HG02623 (cell line): Measurements from ENCODE around the gene RBM19.

Source experiments
- ATAC-seq: cut with Tn5 transposase; IDR thresholded peaks from one replicate; pipeline ENCODE4 v1.9.1; 2021; ENCODE audit warnings: moderate library complexity; ENCODE audit not compliant: unreplicated experiment

Gene RBM19

DNA sequence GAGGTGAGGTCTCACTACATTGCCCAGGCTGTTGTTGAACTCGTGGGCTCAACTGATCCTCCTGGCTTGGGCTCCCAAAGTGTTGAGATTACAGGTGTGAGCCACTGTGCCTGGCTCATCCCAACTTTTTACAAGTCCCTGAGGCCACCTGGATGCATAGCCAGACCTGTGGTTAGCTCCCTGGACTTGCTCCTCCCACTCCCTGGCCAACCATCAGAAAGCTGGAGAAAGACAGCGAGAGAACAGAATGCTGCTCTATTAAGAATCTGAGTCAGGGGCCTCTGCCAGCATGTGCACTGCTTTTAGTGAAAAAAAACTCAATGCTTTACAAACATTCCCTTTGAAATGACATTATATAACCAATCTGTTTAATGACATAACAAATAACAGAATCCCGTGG lies 78.2 kb downstream of the RBM19 start:
- ATAC-seq = no peak

DNA sequence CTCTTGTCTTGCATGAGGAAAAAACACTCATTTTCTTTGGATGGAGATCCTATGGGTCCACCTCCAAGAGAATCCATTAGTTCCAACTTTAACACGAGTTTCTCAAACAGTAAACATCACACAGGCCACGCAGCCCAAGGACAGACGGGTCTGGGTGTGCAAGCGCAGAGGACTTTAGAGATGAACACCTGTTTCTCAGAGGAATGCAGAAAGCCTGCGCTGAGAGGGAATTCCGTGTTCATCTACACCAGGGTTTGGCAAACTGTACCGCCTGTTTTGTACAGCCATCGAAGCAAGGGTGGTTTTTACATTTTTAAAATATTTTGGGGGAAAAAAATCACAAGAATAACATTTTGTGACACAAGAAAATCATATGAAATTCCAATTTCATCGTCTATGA lies 79.4 kb downstream of the RBM19 start:
- ATAC-seq = no peak

DNA sequence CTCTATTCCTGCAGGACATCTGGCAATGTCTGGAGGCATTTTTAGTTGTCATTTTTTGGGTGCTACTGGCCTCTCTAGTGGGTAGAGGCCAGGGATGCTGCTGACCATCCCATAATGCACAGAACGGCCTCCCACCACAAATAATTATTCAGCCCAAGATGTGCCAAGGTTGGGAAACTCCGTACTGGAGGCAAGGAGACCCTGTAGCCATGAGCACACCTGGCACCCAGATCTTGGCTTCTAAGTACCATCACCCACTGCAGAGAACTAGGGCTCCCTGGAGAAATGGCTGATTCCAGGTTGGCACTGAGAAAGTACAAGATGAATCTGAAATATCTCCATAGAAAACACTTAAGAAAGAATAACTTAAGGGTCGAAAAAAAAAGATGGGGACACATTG lies 81.7 kb downstream of the RBM19 start:
- no peak for ATAC-seq

DNA sequence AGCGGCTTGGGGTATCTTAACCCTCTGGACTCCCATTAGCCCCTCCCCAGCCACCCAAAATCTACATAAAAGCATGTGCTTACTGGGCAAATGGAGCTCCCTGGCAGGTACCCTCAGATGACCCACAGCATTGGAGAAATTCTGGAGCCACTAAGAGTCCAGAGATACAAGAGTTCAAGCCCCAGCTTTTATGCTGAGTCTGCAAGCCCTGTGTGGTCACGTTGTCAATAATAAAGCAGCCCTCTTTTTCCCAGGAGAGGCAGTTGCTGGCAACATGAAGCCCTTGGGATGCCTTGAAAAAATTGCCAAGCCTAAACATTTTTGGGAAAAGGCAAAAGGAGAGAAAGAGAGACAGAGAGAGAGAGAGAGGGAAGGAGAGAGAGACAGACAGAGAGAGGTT lies 83.4 kb downstream of the RBM19 start:
- ATAC-seq = no peak

DNA sequence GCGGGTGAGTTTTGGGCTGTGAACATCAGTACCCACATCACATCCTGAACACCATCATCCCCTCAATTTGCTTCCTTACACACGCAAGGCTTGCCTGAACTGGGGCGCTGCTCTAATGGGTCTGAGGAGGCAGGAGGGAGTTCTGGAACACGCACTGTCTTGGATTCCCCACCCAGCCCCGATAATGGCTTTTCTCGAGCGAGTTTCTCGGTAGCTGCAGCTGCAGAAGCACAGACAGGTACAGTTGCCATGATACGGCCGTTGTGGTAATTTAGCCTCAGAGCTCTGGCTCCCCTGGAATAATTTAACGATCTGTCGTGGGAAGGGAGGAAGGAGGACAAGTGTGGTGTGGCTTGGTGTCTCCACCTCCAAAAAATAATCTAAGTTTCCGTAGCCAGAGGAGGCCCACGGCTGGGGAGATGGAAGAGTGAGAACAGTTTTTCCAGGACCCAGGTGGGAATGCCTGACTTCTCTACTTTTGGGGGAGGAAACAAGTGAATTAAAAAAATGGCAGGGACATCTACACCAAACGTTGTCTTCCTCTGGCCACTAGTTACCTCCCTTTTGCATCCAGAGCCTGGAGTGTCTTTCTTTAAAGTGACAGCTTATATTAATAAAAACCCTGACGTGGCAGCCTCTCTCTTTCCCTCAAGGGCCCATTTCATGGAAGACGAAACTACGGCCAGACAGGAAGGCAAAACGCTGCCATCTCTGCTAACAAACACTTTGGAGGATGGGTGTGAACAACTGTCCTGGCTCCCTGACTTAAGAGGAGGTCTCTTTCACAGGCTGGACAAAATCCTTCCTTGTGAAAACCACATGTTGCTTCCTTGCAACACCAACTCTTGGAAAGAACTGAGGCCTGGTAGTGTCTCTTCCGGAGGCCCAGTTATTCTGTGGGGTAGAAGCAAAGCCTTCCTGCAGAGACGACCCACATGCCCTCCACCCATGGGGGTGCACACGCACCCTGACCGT lies 84.8 kb downstream of the RBM19 start:
- ATAC-seq = no peak

DNA sequence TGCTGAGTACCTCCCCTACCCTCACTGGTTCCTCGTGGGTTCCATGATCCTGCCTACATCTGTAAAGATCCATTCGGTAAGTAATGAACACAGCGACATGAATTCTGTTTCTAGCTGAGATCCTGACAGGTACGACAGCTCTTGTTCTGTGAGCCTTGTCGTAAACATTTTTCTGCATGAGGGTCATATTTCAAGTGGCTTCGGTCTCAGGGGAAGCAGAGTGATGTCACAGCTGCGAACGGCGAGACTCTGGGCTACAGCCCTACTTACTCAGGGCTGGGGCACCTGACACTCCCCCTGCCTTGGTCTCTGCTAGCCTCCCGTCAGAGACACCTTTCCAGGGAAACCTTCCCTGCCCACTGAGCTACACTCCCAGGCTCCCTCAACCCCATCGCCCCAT lies 85.8 kb downstream of the RBM19 start:
- ATAC-seq = no peak

DNA sequence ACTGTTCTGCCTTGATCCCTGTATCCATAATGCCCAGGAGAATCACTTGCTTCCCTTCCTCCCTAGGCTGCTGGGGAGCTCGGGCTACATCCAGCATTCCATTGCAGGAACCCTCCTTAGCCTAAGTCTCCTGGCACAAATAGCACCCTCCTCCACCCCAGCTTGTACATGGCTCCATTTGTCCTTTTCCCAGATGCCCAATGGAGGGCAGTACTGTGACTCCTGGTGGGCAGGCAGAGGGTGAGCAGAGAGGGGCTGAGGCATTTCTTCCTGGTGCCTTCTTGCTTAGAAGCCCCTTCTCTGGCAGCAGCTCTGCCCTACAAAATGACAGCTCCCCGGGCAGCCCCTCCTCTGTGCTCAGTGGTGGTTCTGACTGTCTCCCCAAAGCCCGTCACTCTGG lies 86.5 kb downstream of the RBM19 start:
- no peak for ATAC-seq

DNA sequence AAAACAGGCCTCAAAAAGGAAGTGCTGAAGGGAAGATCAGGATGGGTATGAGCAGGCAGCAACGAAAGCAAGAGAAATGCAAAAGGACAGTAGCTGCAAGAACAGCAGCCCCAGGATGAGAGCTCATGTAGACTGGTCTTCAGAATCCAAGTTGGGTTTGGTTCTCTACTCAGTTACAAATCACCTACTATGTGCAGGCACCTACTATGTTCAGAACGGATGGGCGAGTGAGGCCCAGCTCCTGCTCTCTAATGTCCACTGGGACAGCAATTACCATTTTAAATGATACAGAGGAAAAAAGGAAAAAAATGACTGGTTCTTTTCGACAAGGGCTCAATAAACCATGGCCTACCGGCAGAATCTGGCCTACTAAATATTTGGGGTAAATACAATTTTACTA lies 88.5 kb downstream of the RBM19 start:
- no peak for ATAC-seq

DNA sequence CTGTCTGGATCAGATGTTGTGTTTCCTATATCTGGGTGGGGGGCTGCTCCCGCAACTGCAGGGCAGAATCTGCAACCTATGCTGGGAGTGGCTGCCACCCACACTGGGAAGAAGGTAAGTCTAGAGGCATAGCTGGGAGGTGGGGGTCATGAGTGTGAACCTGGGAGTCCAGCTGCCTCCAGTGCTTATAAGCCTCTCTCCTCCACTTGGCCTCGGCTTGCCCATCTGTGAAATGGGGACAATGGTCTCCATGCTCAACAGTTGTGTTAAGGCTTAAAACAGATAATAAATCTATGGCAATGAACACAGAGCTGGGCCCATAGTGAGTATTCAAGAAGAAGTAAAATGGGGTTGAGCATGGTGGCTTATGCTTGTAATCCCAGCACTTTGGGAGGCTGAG lies 90.0 kb downstream of the RBM19 start:
- no peak for ATAC-seq

DNA sequence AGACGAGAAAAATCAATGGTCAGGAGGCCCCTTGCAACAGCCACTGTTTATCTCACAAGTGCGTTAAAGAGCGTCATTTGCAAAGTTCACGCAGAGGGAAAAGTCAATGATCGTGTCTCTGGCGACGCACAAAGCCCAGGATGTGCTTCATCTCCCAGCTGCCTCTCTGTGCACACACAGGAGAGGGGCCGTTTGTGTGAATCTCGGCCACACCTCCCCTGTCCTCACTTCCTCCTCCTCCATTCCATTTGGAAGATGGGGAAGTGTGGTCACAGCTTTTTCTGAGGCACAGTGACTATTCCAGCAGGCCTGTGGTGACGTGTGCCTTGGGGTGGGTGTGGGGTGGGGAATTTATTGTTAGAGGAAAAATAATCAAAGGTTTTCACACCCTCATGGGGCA lies 90.4 kb downstream of the RBM19 start:
- ATAC-seq = no peak

DNA sequence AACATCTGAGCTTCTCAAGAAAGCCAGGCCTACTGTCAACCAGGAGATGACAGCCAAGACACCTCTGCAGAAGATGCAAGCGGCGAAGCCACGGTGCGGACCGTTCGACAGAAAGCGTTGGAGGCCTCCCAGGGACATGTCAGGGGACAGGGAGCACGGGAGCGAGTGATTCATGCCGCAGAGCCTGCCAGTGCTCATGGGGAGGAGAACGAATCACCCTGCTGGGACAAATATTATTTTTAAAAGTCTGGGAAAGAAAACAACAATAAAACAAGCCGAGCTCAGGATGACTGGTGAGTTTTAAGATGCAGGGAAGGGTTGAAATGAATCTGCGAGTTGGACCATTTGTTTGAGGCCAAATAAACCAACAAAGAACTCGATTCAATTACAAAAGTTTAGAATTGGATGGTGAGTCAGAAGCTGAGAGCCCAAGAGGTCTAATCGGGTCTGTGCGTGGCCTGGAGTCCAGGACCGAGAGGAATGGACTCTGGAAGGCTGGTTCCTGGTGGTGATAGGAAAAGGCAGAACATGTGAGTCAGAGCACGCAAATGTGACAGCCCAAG lies 91.0 kb downstream of the RBM19 start:
- ATAC-seq = no peak

DNA sequence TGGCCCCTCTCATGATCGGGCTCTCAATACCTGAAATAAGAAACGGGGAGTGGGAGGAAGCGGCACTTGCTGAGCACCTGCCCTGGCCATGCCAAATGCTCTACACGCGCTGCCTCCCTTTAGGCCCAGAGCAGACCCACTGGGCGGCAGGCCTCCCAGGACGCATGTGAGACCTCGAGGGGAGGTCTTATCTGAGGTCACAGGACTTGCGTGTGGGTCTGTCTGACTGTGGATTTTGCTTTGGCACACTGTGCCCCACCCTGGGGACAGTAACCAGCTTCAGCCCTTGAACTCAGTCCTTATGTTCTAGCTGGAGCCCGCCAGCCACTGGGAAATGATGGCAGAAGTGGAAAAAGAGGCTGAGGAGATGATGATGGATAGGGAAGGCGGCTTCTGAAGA lies 91.8 kb downstream of the RBM19 start:
- ATAC-seq = no peak

DNA sequence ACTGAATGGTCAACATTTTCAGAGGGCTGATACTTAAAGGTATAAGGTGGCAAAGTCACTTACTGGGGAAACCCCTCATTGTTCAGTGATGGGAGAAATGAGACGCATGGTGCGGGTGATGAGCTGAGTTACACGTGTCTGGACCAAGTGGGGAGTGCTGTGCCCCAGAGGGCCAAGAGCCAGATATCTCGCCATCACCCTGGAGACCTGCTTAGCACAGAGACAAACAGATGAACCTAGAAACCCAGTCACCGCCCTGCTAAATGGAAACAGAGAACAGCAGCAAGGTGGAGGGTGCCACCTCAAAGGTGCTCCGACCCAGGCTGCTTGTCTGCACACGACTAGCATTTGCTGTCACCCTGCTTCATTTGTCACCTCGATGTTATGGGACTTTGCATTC lies 92.4 kb downstream of the RBM19 start:
- no peak for ATAC-seq

DNA sequence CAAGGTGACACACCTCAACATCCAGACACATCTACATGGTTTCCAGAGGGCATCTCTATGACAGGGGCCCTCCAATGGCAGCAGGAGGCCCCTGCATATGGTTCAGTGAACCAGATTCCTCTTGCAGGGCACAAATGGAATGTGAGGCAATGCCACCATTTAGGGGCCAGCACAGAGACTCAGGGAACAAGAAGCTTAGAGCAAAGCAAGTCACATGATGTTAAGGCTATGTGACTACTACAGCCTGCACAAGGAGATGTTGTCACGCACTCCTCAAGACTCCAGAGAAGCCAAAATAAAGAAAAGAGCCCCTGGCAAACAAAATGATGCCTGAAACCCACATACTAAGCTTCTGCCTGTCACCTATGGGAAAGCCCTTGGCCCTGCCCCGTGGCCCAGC lies 95.2 kb downstream of the RBM19 start:
- ATAC-seq = no peak

DNA sequence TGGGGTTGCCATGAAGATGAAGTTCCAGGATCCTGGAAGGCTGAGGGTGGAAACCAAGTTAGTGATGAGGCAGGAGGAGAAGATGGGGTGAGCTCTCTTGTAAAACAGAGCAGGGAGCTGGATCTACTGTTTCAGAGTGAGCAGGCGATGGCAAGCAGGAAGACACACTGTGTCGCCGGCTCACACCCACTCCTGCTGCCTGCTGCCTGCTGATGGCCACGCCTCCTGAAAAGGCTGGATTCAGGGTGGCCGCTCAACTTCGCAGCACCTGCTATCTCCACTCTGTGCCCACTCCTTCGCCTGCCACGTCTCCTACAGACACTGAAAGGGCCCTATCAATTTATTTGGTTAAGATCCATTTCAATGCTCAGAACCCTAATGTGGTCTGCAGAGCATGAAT lies 96.1 kb downstream of the RBM19 start:
- no peak for ATAC-seq

DNA sequence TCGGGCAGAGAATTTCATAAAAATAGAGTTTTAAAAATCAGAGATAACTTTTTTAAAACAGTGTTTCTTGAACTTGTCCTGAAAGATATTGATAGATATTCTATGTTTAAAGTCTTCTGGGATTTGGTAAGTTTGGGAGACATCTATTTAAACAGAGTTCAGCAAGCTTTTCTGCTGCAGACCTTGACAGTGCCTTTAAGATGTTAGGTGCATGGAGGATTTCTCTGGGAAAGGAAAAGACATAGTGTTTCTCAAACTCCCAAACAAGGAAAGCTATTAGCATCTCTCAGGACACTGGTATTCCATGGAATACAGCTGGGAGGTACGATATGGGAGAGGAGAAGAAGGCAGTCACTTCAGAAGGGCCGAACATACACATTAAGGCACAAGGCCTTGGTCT lies 97.8 kb downstream of the RBM19 start:
- no peak for ATAC-seq

DNA sequence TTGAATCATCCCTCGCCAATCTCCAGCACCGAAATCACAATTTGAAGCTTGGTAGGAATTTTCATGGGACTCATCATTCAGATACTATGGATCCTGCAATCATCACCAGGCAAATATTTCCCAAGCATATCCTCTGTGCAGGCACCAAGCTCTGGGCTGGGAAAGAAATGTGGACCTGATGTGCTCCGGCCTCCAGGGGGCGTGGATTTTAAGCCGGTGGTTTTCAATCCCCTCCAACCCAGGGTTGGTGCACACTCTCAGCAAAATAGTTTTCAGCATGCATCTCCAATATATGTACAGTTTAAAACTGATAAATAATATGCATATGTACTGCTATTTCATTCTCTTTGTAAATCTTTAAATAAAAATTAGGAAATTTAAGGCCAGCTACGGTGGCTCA lies 98.9 kb downstream of the RBM19 start:
- no peak for ATAC-seq

DNA sequence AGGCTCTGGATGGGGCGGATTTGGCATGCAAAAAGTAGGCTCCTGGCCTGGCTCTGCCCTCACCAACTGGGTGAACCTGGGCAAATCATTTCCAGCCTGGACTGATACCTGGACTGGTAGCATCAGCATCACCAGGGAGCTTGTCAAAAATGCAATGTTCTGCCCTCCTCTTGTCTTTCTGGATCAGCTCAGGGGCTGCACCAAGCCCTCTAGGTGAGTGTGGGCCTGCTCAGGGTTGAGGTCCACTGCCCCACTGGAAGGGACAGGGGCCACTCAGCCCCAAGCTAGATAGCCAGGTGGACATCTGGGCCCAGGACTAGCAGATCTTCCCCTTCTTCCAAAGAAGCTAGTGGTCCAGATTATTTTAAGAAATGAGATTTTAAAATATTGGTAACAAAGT lies 99.6 kb downstream of the RBM19 start:
- no peak for ATAC-seq

DNA sequence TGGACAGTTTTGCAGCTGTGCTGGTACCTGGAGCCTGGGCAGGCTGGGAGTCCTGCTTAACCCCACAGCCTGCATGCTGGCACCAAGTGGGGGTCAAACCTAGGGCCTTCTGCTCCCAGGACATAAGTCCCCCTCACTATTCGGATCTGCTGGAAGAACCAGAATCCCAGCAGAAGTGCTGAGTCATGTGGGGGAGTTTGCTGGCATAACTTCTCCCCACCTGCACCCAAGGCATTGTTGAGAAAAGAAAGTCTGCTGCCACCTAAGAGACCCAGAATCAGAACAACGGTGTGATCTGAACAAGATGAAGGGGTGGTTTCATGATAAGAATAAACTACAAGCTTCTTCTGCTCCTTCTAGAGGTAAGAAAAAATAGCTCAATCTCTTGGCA lies 102.7 kb downstream of the RBM19 start:
- ATAC-seq = no peak

DNA sequence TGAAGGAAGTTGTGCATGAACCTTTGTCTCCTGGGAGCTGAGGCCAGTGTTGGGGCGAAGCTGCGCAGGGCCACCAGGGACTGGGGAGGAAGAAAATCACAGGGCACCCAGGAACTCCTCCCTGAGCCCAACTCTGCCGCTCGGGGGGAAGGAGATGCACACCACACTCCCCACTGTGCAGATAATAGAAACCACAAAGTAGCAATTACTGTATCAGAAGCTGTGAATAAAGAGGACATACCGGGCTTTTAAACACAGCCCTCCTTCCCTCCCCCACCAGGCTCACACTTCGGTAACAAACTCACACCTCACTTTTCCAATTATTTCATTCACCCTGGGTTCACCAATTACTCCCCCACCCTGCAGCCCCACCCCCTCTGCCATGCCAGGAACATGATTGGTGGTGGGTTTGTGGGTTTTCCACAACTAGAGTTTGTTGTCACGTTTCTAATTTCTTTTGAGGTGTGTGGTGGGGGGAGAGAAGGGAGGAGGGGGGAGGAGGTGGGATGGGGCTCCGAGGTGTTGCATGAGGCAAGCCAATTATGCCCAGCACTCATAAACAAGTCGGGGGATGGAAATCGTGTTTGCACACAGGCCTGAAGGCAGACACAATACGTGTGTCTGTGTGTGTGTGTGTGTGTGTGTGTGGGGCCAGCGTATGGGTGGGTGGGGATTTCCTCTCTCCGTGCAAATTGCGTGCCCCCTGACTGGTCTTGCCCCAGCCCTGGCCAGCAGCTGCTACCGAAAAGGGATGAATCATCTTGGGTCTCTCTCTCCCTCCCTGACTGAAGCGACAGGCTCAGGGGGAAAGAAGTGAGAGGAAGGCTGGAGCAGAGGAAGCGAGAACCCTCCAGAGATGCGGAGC lies 103.3 kb downstream of the RBM19 start:
- no peak for ATAC-seq

DNA sequence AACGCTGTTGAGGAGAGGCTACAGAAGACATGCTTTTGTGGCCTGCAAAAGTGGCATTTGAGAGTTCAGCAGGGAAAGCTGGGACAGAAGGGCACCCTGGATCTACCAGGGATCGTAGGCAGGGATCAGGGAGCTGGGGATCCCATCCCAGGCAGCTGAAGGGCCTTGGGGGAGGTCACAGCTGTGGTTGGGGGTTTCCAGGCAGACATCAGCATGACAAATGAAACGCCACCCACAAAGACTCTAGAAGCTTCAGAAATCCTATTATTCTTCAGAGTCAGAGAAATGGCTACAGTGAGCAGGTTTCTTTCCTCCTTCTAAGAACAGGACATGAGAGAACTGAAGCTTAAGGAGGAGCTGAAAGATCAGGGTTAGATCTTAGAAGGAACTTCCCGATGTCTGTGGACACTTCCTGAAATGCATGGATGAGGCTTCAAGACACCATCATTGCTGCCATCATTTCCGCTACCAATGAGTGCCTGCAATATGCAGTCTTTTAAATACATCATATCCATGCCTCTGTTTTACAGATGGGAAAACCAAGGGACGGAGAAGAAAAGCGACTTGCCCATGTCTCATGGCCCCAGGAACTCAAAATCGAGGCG lies 104.3 kb downstream of the RBM19 start:
- no peak for ATAC-seq
